WTC11 (cell line): ENCODE data around the gene MAST4. TPM values are rescaled to one million over a fixed set of nuclear protein-coding genes. Genes with fewer than 3 reads are reported as not detected.

Experiments
- ATAC-seq: fragments of 200-7000 bp; cut with Tn5 transposase; 2 replicates; pipeline ENCODE4 v1.10.0; 2021; ENCODE audit warnings: mild to moderate bottlenecking, moderate library complexity
- CTCF ChIA-PET: fragments of 300-600 bp; sonication (Branson Sonifier 250); formaldehyde crosslinking; loops from one replicate; lab custom pipeline; 2021; ENCODE audit warnings: antibody characterized with exemption; lab: Charles Lee
- POLR2A ChIA-PET: fragments of 350-600 bp; sonication (Branson Sonifier 250); formaldehyde crosslinking; loops from one replicate; lab custom pipeline; 2021; ENCODE audit warnings: antibody characterized with exemption; lab: Charles Lee
- DNase-seq: peaks from one replicate; pipeline ENCODE4 v3.0.0; 2021; ENCODE audit warnings: low spot score
- H3K27ac Mint-ChIP-seq: 2 replicates; pipeline ENCODE4 v1.8.0; 2021; ENCODE audit warnings: mixed read lengths
- H3K27me3 Mint-ChIP-seq: 2 replicates; pipeline ENCODE4 v1.8.0; 2021; ENCODE audit warnings: low read depth, mild to moderate bottlenecking, moderate library complexity, mixed read lengths
- H3K36me3 Mint-ChIP-seq: 2 replicates; pipeline ENCODE4 v1.8.0; 2021; ENCODE audit warnings: mixed read lengths
- H3K4me1 Mint-ChIP-seq: 2 replicates; pipeline ENCODE4 v1.8.0; 2022; ENCODE audit warnings: mixed read lengths
- H3K4me3 Mint-ChIP-seq: 2 replicates; pipeline ENCODE4 v1.8.0; 2021; ENCODE audit warnings: mild to moderate bottlenecking, moderate library complexity, mixed read lengths
- H3K9me3 Mint-ChIP-seq: 2 replicates; pipeline ENCODE4 v1.8.0; 2021; ENCODE audit warnings: mixed read lengths
- ARID4B ChIP-seq: sonication (generic); formaldehyde crosslinking; IDR thresholded peaks from 2 replicates; pipeline ENCODE4 v1.8.0; 2023; ENCODE audit warnings: missing genetic modification reagents, mild to moderate bottlenecking, borderline replicate concordance
- ATF1 ChIP-seq: sonication (generic); formaldehyde crosslinking; IDR thresholded peaks from 2 replicates; pipeline ENCODE4 v1.8.1; 2023; ENCODE audit warnings: mild to moderate bottlenecking, moderate library complexity, missing genetic modification reagents
- ETV6 ChIP-seq: sonication (generic); formaldehyde crosslinking; IDR thresholded peaks from 2 replicates; pipeline ENCODE4 v1.8.1; 2022; ENCODE audit warnings: mild to moderate bottlenecking, missing genetic modification reagents
- FOXJ3 ChIP-seq: sonication (generic); formaldehyde crosslinking; IDR thresholded peaks from 2 replicates; pipeline ENCODE4 v1.9.0; 2021; ENCODE audit warnings: missing genetic modification reagents, mild to moderate bottlenecking, borderline replicate concordance
- GABPB1 ChIP-seq: sonication (generic); formaldehyde crosslinking; IDR thresholded peaks from 2 replicates; pipeline ENCODE4 v1.8.1; 2023; ENCODE audit warnings: mild to moderate bottlenecking, missing genetic modification reagents
- HMGA2 ChIP-seq: fragments of 250-450 bp; sonication (Bioruptor Pico); IDR thresholded peaks from 2 replicates; pipeline ENCODE4 v1.4.0; 2021; ENCODE audit warnings: mild to moderate bottlenecking, moderate library complexity
- HMGXB4 ChIP-seq: sonication (generic); formaldehyde crosslinking; IDR thresholded peaks from 2 replicates; pipeline ENCODE4 v1.8.1; 2023; ENCODE audit warnings: mild to moderate bottlenecking, moderate library complexity, missing genetic modification reagents
- IRF1 ChIP-seq: sonication (generic); formaldehyde crosslinking; IDR thresholded peaks from 2 replicates; pipeline ENCODE4 v1.8.0; 2023; ENCODE audit warnings: missing genetic modification reagents
- JUN ChIP-seq: sonication (generic); formaldehyde crosslinking; IDR thresholded peaks from 2 replicates; pipeline ENCODE4 v1.8.0; 2023; ENCODE audit warnings: mild to moderate bottlenecking, missing genetic modification reagents
- NR2C2 ChIP-seq: sonication (generic); formaldehyde crosslinking; IDR thresholded peaks from 2 replicates; pipeline ENCODE4 v1.8.0; 2022; ENCODE audit warnings: mild to moderate bottlenecking, missing genetic modification reagents
- PREB ChIP-seq: sonication (generic); formaldehyde crosslinking; IDR thresholded peaks from 2 replicates; pipeline ENCODE4 v1.8.1; 2022; ENCODE audit warnings: mild to moderate bottlenecking, missing genetic modification reagents, moderate library complexity, borderline replicate concordance
- PRRX2 ChIP-seq: fragments of 250-450 bp; sonication (Bioruptor Pico); IDR thresholded peaks from 2 replicates; pipeline ENCODE4 v1.8.0; 2021; ENCODE audit warnings: mild to moderate bottlenecking
- ZNF232 ChIP-seq: sonication (generic); formaldehyde crosslinking; IDR thresholded peaks from 2 replicates; pipeline ENCODE4 v1.8.0; 2022; ENCODE audit warnings: mild to moderate bottlenecking, missing genetic modification reagents
- ZNF416 ChIP-seq: fragments of 250-450 bp; sonication (Bioruptor Pico); IDR thresholded peaks from 2 replicates; pipeline ENCODE4 v1.9.0; 2021; ENCODE audit warnings: mild to moderate bottlenecking, inconsistent platforms
- ZNF423 ChIP-seq: fragments of 250-450 bp; sonication (Bioruptor Pico); IDR thresholded peaks from 2 replicates; pipeline ENCODE4 v2.1.2; 2022; ENCODE audit warnings: mild to moderate bottlenecking, moderate library complexity
- ZNF425 ChIP-seq: fragments of 250-450 bp; sonication (Bioruptor Pico); conservative IDR thresholded peaks from 2 replicates; pipeline ENCODE4 v1.9.0; 2021; ENCODE audit warnings: mild to moderate bottlenecking
- total RNA-seq: library from RNA; stranded (reverse); gene quantifications from 3 replicates; pipeline ENCODE4 v1.2.3, GENCODE V29; 2021

MAST4 gene
- total RNA-seq, 1 experiment from 2014 or later = 8.0 TPM

- Mint-ChIP-seq H3K27ac (no peak overlapping the region), H3K36me3 (no peaks in the 10 kb centered on the region), H3K27me3 (no peaks in the 10 kb centered on the region), H3K9me3 (no peaks in the 10 kb centered on the region), H3K4me3 (no peak overlapping the region), H3K4me1 (peaks cover 10% of the 10 kb centered on the region)
- no peak for DNase-seq
- CTCF ChIA-PET = interaction anchor here (0.8 kb wide), 1 partner anchor 311 kb away, joined by 3 read pairs; no protein-coding TSS in a partner anchor
- TF ChIP-seq ZNF416 (CRISPR knock-in tag) = no peak
- TF ChIP-seq ZNF425 (CRISPR knock-in tag) = no peak
- no peak for TF ChIP-seq GABPB1 (CRISPR knock-in tag)
- TF ChIP-seq ETV6 (CRISPR knock-in tag) = no peak
- TF ChIP-seq ZNF232 (CRISPR knock-in tag) = no peak
- TF ChIP-seq PREB = no peak
- TF ChIP-seq ATF1 (CRISPR knock-in tag) = no peak
- no peak for TF ChIP-seq NR2C2
- TF ChIP-seq FOXJ3 = no peak
- TF ChIP-seq PRRX2 (CRISPR knock-in tag) = no peak
- TF ChIP-seq HMGXB4 (CRISPR knock-in tag) = no peak
- POLR2A ChIA-PET = no interaction called here
- no peak for ATAC-seq
Measured at GRCh38 chr5:66616520-66617225, 20.5 kb downstream of the MAST4 start.

- Mint-ChIP-seq H3K27me3 (no peaks in the 10 kb centered on the region), H3K4me1 (peaks cover 10% of the 10 kb centered on the region)
- TF ChIP-seq JUN = no peak
- TF ChIP-seq HMGXB4 (CRISPR knock-in tag) = no peak
- no peak for TF ChIP-seq FOXJ3
- TF ChIP-seq HMGA2 (CRISPR knock-in tag) = no peak
- no peak for TF ChIP-seq IRF1 (CRISPR knock-in tag)
- no peak for TF ChIP-seq ZNF423 (CRISPR knock-in tag)
- TF ChIP-seq ARID4B = no peak
- TF ChIP-seq, all 79 proteins: peak for 0
- H3K9me3 Mint-ChIP-seq = no peaks in the 10 kb centered on the region; the same call in 1 of the 2 replicates
- peak overlapping the region; percentile 34; the same call in 1 of the 2 replicates for H3K27ac Mint-ChIP-seq
- DNase-seq (no peak), ATAC-seq (no peak; the same call in 1 of the 2 replicates)
- H3K36me3 Mint-ChIP-seq = no peaks in the 10 kb centered on the region
- ChIA-PET CTCF (interaction anchor here (0.9 kb wide), 1 partner anchor 311 kb away, joined by 4 read pairs; no protein-coding TSS in a partner anchor), POLR2A (interaction anchor here (0.5 kb wide), 1 partner anchor 18 kb away, joined by 3 read pairs; no protein-coding TSS in a partner anchor)
- no peak overlapping the region for H3K4me3 Mint-ChIP-seq
Measured at GRCh38 chr5:66617226-66617861, 21.2 kb downstream of the MAST4 start.
